Hepatocyte (in vitro differentiated cells): ENCODE results near the gene HPGD. TPM values are rescaled to one million over a fixed set of nuclear protein-coding genes. Genes with fewer than 3 reads are reported as not detected.

Experiments
- DNase-seq: peaks from one replicate; pipeline ENCODE4 v3.0.0-alpha.2; 2016; ENCODE audit warnings: low spot score
- H2AFZ ChIP-seq: fragments of 200-600 bp; sonication (generic); 2 replicates; pipeline ENCODE4 v1.6.0; 2016; ENCODE audit warnings: antibody characterized with exemption, mild to moderate bottlenecking
- H3K27ac ChIP-seq: fragments of 200-600 bp; sonication (generic); 2 replicates; pipeline ENCODE4 v1.5.1; 2016; ENCODE audit warnings: mild to moderate bottlenecking
- H3K27me3 ChIP-seq: fragments of 200-600 bp; sonication (generic); 2 replicates; pipeline ENCODE4 v1.6.1; 2016
- H3K36me3 ChIP-seq: fragments of 200-600 bp; sonication (generic); replicated peaks from 2 replicates; pipeline ENCODE4 v1.5.1; 2016; ENCODE audit warnings: low read depth; ENCODE audit not compliant: insufficient read depth
- H3K4me1 ChIP-seq: fragments of 200-600 bp; sonication (generic); 2 replicates; pipeline ENCODE4 v1.5.1; 2016; ENCODE audit warnings: mild to moderate bottlenecking, moderate library complexity; ENCODE audit not compliant: insufficient read depth
- H3K4me2 ChIP-seq: fragments of 200-600 bp; sonication (generic); 2 replicates; pipeline ENCODE4 v1.6.0; 2016
- H3K4me3 ChIP-seq: fragments of 200-600 bp; sonication (generic); 2 replicates; pipeline ENCODE4 v1.5.1; 2016; ENCODE audit warnings: mild to moderate bottlenecking
- H3K79me2 ChIP-seq: fragments of 200-600 bp; sonication (generic); 2 replicates; pipeline ENCODE4 v1.6.0; 2017; ENCODE audit warnings: mild to moderate bottlenecking
- H3K9me2 ChIP-seq: fragments of 200-600 bp; sonication (generic); replicated peaks from 2 replicates; pipeline ENCODE4 v1.6.0; 2017; ENCODE audit warnings: mild to moderate bottlenecking; ENCODE audit not compliant: insufficient read depth
- H3K9me3 ChIP-seq: fragments of 200-600 bp; sonication (generic); 2 replicates; pipeline ENCODE4 v1.5.1; 2016; ENCODE audit warnings: low read depth, mild to moderate bottlenecking
- H4K20me1 ChIP-seq: fragments of 200-600 bp; sonication (generic); 2 replicates; pipeline ENCODE4 v1.6.0; 2016; ENCODE audit warnings: mild to moderate bottlenecking; ENCODE audit not compliant: insufficient read depth, poor library complexity, severe bottlenecking
- EZH2 ChIP-seq: fragments of 200-600 bp; sonication (generic); IDR thresholded peaks from 2 replicates; pipeline ENCODE4 v1.6.1; 2016; ENCODE audit warnings: antibody characterized with exemption, mild to moderate bottlenecking, borderline replicate concordance
- EZH2phosphoT487 ChIP-seq: fragments of 200-600 bp; sonication (generic); IDR thresholded peaks from one replicate; pipeline ENCODE4 v1.6.1; 2018; ENCODE audit warnings: antibody characterized with exemption, mild to moderate bottlenecking, low read depth, moderate library complexity; ENCODE audit not compliant: unreplicated experiment, severe bottlenecking
- WGBS: methylation state at CpG from one replicate; pipeline ENCODE4 v1.1.6; 2016; ENCODE audit warnings: low lambda C conversion rate; ENCODE audit errors: missing lambda C conversion rate; 5-methylcytosine and 5-hydroxymethylcytosine counted together
- polyA plus RNA-seq: library from polyadenylated mRNA; unstranded; fragments of >200 nt; fragmentation: Nextera tagmentation; extraction: Ambion mirVana; gene quantifications from 2 replicates; pipeline ENCODE4 v1.2.1, GENCODE V29; 2016
- total RNA-seq: library from RNA; depleted of rRNA; stranded (reverse); fragments of >200 nt; gene quantifications from 2 replicates; pipeline ENCODE4 v1.2.3, GENCODE V29; 2014
- TF ChIP-seq, protein P1 (sequence below): fragments of 200-600 bp; sonication (generic); IDR thresholded peaks from 2 replicates; pipeline ENCODE4 v1.5.1; 2016; ENCODE audit warnings: antibody characterized with exemption, mild to moderate bottlenecking; ENCODE audit not compliant: poor library complexity

HPGD gene
- total and polyA plus RNA-seq, 2 experiments from 2014 or later: 76.9 to 129 TPM

DNA sequence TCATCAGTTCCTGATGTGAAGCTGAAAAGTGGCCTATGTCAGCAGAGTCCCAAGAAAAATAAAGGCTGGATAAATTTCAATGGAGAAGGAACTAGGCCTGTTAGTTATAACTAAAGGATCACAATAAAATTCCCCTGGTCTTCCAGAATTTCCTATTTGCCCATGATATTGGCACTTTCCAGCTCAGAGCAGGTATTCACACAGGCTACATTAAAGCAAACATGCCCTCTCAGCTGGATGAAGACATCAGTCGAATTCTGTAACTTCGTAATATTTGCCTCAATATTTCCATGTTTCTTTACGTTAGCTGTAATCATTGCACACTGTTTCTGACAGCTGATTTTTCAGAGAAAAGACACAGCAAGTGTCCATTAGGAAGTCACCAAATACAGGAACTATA, 9.5 kb downstream of the HPGD start:
- no peak overlapping the region for H2AFZ ChIP-seq
- H3K27ac ChIP-seq: no peak overlapping the region
- no peaks in the 10 kb centered on the region for H3K36me3 ChIP-seq
- H3K9me3 ChIP-seq: no peaks in the 10 kb centered on the region
- no peak for DNase-seq
- H3K9me2 ChIP-seq: no peaks in the 10 kb centered on the region
- no peak overlapping the region for H3K4me3 ChIP-seq
- TF ChIP-seq EZH2phosphoT487 (no peak), EZH2 (no peak)
- TF ChIP-seq, protein P1, sequence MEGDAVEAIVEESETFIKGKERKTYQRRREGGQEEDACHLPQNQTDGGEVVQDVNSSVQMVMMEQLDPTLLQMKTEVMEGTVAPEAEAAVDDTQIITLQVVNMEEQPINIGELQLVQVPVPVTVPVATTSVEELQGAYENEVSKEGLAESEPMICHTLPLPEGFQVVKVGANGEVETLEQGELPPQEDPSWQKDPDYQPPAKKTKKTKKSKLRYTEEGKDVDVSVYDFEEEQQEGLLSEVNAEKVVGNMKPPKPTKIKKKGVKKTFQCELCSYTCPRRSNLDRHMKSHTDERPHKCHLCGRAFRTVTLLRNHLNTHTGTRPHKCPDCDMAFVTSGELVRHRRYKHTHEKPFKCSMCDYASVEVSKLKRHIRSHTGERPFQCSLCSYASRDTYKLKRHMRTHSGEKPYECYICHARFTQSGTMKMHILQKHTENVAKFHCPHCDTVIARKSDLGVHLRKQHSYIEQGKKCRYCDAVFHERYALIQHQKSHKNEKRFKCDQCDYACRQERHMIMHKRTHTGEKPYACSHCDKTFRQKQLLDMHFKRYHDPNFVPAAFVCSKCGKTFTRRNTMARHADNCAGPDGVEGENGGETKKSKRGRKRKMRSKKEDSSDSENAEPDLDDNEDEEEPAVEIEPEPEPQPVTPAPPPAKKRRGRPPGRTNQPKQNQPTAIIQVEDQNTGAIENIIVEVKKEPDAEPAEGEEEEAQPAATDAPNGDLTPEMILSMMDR: no peak
- WGBS: 62% methylated on average over 3 of the region's 3 CpGs
- no peaks in the 10 kb centered on the region for H3K4me1 ChIP-seq
- no peaks in the 10 kb centered on the region for H3K27me3 ChIP-seq
- no peak overlapping the region for H3K4me2 ChIP-seq
- H4K20me1 ChIP-seq: no peaks in the 10 kb centered on the region
- H3K79me2 ChIP-seq: no peaks in the 10 kb centered on the region

DNA sequence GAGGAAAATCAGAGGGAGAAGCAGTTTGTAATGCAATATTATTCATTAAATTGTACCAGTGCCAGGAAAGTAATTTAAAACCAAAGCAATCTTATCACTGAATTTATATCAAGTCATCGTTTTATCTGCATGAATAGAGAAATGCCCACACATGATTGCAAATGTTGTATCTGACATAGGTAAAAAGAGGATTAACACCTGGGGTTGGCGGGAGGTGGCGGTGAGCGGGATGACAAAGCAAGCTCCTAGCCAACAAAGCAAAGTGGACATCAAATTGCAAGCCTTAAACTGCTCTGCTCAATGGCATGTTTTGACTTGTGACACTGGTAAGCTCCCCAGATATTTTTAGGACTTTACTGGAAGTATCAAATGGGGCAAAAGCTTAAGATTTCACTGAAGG, 16.4 kb downstream of the HPGD start:
- Histone ChIP-seq H3K4me3 (no peak overlapping the region), H4K20me1 (no peaks in the 10 kb centered on the region), H3K9me3 (no peaks in the 10 kb centered on the region), H3K27ac (no peak overlapping the region), H2AFZ (no peak overlapping the region), H3K4me2 (no peak overlapping the region), H3K9me2 (no peaks in the 10 kb centered on the region), H3K79me2 (no peaks in the 10 kb centered on the region), H3K4me1 (no peaks in the 10 kb centered on the region), H3K27me3 (no peaks in the 10 kb centered on the region), H3K36me3 (no peaks in the 10 kb centered on the region)
- 89% methylated on average over 4 of the region's 4 CpGs for WGBS
- DNase-seq: no peak
- no peak for TF ChIP-seq EZH2phosphoT487
- no peak for TF ChIP-seq EZH2
- TF ChIP-seq, protein P1: no peak

DNA sequence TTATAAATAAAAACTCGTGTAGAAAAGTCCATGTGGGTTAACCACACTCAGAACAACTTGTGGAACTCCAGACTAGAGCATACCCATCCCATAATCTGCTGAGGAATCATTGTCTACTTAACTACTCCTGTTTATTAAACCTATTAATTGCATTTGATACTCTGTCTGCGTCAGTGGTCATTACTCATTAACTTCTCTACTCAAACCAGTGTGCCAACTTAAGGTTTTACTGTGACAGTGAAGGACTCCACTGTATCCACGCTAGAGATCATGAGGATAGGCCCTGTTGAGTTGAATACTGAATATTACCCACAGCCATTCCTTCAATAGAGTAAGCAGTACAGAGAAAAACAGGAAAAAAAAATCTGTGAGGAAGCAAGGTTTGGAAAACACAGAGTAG, 17.3 kb downstream of the HPGD start:
- no peaks in the 10 kb centered on the region for H3K9me3 ChIP-seq
- no peaks in the 10 kb centered on the region for H4K20me1 ChIP-seq
- H3K4me3 ChIP-seq: no peak overlapping the region
- no peak overlapping the region for H2AFZ ChIP-seq
- DNase-seq: no peak
- H3K4me2 ChIP-seq: no peak overlapping the region
- H3K36me3 ChIP-seq: no peaks in the 10 kb centered on the region
- no peaks in the 10 kb centered on the region for H3K4me1 ChIP-seq
- no peaks in the 10 kb centered on the region for H3K27me3 ChIP-seq
- no peak overlapping the region for H3K27ac ChIP-seq
- no peaks in the 10 kb centered on the region for H3K79me2 ChIP-seq
- TF ChIP-seq EZH2 (no peak), EZH2phosphoT487 (no peak)
- TF ChIP-seq, protein P1: no peak
- WGBS: 86% methylated on average over 3 of the region's 3 CpGs
- H3K9me2 ChIP-seq: no peaks in the 10 kb centered on the region

DNA sequence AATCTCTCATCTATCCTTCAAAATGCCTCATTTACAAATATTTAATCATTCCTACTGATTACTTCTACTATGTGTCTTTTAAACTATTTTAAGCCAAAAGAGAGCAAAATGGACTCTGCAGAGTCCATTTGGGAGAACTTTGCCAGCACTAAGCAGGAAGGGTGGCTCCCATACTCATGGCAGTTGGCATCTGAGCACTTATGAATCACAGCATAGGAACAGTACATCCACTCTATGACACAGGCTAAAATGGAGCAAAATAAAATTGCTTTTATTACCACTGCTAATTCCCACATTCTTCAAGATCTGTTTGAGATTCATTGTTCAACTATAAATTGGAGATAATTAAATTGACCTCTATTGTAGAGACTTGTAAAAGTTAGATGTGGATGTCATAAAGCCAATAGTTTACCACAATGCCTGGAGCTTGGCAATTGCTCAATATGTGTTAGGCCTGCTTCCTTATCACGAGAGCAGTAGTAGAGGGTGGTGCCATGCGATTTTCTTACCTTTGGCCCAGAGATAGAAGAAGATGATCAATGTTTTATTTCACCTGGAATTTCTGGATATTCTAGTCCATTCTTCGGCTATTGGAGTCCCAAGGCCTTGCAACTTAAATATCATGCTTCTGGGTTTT, 19.1 kb downstream of the HPGD start:
- TF ChIP-seq EZH2 (no peak), EZH2phosphoT487 (no peak)
- TF ChIP-seq, protein P1: no peak
- 75% methylated on average over 3 of the region's 3 CpGs for whole genome bisulfite sequencing
- Histone ChIP-seq H3K27me3 (no peaks in the 10 kb centered on the region), H4K20me1 (no peaks in the 10 kb centered on the region), H3K9me2 (no peaks in the 10 kb centered on the region), H3K4me1 (peaks cover 5% of the 10 kb centered on the region), H3K4me2 (no peak overlapping the region), H3K27ac (peak overlapping the region; percentile 29), H3K79me2 (no peaks in the 10 kb centered on the region), H3K9me3 (no peaks in the 10 kb centered on the region), H3K4me3 (no peak overlapping the region), H3K36me3 (no peaks in the 10 kb centered on the region), H2AFZ (no peak overlapping the region)
- DNase-seq: no peak
